H1 (cell line): Measurements from ENCODE around the gene PRSS50. TPM values are rescaled to one million over a fixed set of nuclear protein-coding genes. Genes with fewer than 3 reads are reported as not detected.

Experiments used
- CTCF ChIA-PET: fragments of 300-600 bp; sonication (Branson Sonifier 250); formaldehyde crosslinking; loops from one replicate; lab custom pipeline; 2021; ENCODE audit not compliant: partially characterized antibody; lab: Charles Lee
- POLR2A ChIA-PET: fragments of 300-600 bp; sonication (Branson Sonifier 250); formaldehyde crosslinking; loops from one replicate; lab custom pipeline; 2021; ENCODE audit warnings: inconsistent platforms; ENCODE audit not compliant: partially characterized antibody; lab: Charles Lee
- DNase-seq, 2 experiments: peaks; one replicate each; pipeline versions ENCODE4 v3.0.0 to v3.0.0-alpha.2; 2010 to 2022; ENCODE audit warnings: low spot score in 2 of 2, low read depth in 1 of 2, mixed read lengths in 1 of 2
- FAIRE-seq: peaks from 2 replicates; lab custom pipeline; 2011; peaks lifted over from hg19 to GRCh38; lab: Jason Lieb, UNC
- H2AFZ ChIP-seq: 2 replicates; pipeline ENCODE4 v1.8.1; 2012; ENCODE audit warnings: low read length, inconsistent platforms
- H2AK5ac ChIP-seq: 2 replicates; pipeline ENCODE4 v1.6.1; 2013; ENCODE audit warnings: low read depth, low read length
- H2BK120ac ChIP-seq: replicated peaks from 2 replicates; pipeline ENCODE3; 2013; ENCODE audit warnings: low read depth, low read length, inconsistent platforms
- H2BK12ac ChIP-seq: 2 replicates; pipeline ENCODE4 v1.6.1; 2013; ENCODE audit warnings: low read depth, low read length
- H2BK15ac ChIP-seq: 2 replicates; pipeline ENCODE4 v1.6.1; 2013; ENCODE audit warnings: low read length
- H2BK20ac ChIP-seq: 2 replicates; pipeline ENCODE4 v1.6.1; 2013; ENCODE audit warnings: low read length
- H2BK5ac ChIP-seq: 2 replicates; pipeline ENCODE4 v1.6.1; 2013; ENCODE audit warnings: low read depth, low read length
- H3K14ac ChIP-seq: 2 replicates; pipeline ENCODE4 v1.6.1; 2013; ENCODE audit warnings: inconsistent platforms; ENCODE audit not compliant: insufficient read length
- H3K18ac ChIP-seq: 2 replicates; pipeline ENCODE4 v1.6.1; 2013; ENCODE audit warnings: low read length; ENCODE audit errors: extremely low read depth
- H3K23ac ChIP-seq: 2 replicates; pipeline ENCODE4 v1.6.1; 2013; ENCODE audit warnings: inconsistent platforms; ENCODE audit not compliant: insufficient read length
- H3K23me2 ChIP-seq: 2 replicates; pipeline ENCODE4 v1.6.1; 2013; ENCODE audit warnings: low read depth, low read length
- H3K27ac ChIP-seq: 2 replicates; pipeline ENCODE4 v1.6.1; 2011; ENCODE audit warnings: low read depth, low read length, inconsistent platforms
- H3K27me3 ChIP-seq, 4 experiments: replicated peaks in 1 of 4; 1 replicate in 1 of 4; 2 replicates in 3 of 4; pipeline versions ENCODE4 v1.6.1 to v1.8.1; 2011 to 2013; ENCODE audit warnings: low read length in 3 of 4, mild to moderate bottlenecking in 3 of 4, inconsistent platforms in 2 of 4, mixed read lengths in 2 of 4, moderate library complexity in 1 of 4; ENCODE audit not compliant: control insufficient read depth in 3 of 4, insufficient read depth in 3 of 4; ENCODE audit errors: extremely low read depth in 1 of 4
- H3K36me3 ChIP-seq, 4 experiments: 2 replicates each; pipeline versions ENCODE4 v1.6.1 to v1.8.1; 2011 to 2013; ENCODE audit warnings: mild to moderate bottlenecking in 4 of 4, low read length in 3 of 4, moderate library complexity in 2 of 4, control low read depth in 1 of 4, inconsistent platforms in 1 of 4; ENCODE audit not compliant: insufficient read depth in 4 of 4, control insufficient read depth in 2 of 4
- H3K4ac ChIP-seq: replicated peaks from 2 replicates; pipeline ENCODE3; 2013; ENCODE audit warnings: low read length, low read depth, mixed read lengths, inconsistent platforms; ENCODE audit not compliant: insufficient read length
- H3K4me1 ChIP-seq, 4 experiments: replicated peaks in 1 of 4; 1 replicate in 1 of 4; 2 replicates in 3 of 4; pipeline versions ENCODE4 v1.6.1 to v1.8.1; 2011 to 2013; ENCODE audit warnings: low read length in 3 of 4, inconsistent platforms in 2 of 4, mixed read lengths in 1 of 4; ENCODE audit not compliant: insufficient read depth in 4 of 4, control insufficient read depth in 3 of 4
- H3K4me2 ChIP-seq, 2 experiments: 2 replicates each; pipeline versions ENCODE4 v1.6.1 to v1.8.1; 2011 to 2013; ENCODE audit warnings: low read depth in 2 of 2, low read length in 2 of 2, control low read depth in 1 of 2, inconsistent platforms in 1 of 2, mild to moderate bottlenecking in 1 of 2; ENCODE audit not compliant: insufficient read depth in 1 of 2
- H3K4me3 ChIP-seq, 4 experiments: fragments of 200-600, 300-600 bp in 1 of 4; sonication (generic), shearing (Covaris generic), sonication (Bioruptor Twin) in 1 of 4; 2 replicates each; pipeline versions ENCODE4 v1.5.1 to v1.8.1; 2011 to 2016; ENCODE audit warnings: low read length in 4 of 4, low read depth in 3 of 4, control low read depth in 2 of 4, inconsistent platforms in 2 of 4, mild to moderate bottlenecking in 2 of 4, mixed read lengths in 1 of 4, moderate library complexity in 1 of 4; ENCODE audit not compliant: insufficient read depth in 2 of 4; ENCODE audit errors: extremely low read depth in 1 of 4
- H3K56ac ChIP-seq: replicated peaks from 2 replicates; pipeline ENCODE3; 2013; ENCODE audit warnings: low read depth, mild to moderate bottlenecking, mixed read lengths, low read length, inconsistent platforms; ENCODE audit not compliant: insufficient read length
- H3K79me1 ChIP-seq: 2 replicates; pipeline ENCODE4 v1.6.1; 2013; ENCODE audit warnings: low read depth, low read length, control low read depth
- H3K79me2 ChIP-seq, 2 experiments: 2 replicates each; pipeline versions ENCODE4 v1.6.1 to v1.8.1; 2012 to 2013; ENCODE audit warnings: low read length in 2 of 2, mild to moderate bottlenecking in 2 of 2, inconsistent platforms in 1 of 2; ENCODE audit not compliant: insufficient read depth in 2 of 2, control insufficient read depth in 1 of 2
- H3K9ac ChIP-seq, 4 experiments: replicated peaks in 1 of 4; 1 replicate in 1 of 4; 2 replicates in 3 of 4; pipeline versions ENCODE4 v1.6.1 to v1.8.1; 2011 to 2013; ENCODE audit warnings: low read depth in 3 of 4, low read length in 3 of 4, control low read depth in 2 of 4, mild to moderate bottlenecking in 2 of 4, moderate library complexity in 2 of 4, inconsistent platforms in 1 of 4; ENCODE audit errors: extremely low read depth in 1 of 4
- H3K9me3 ChIP-seq, 2 experiments: 2 replicates each; pipeline versions ENCODE4 v1.6.1 to v1.8.1; 2012 to 2013; ENCODE audit warnings: mild to moderate bottlenecking in 2 of 2, moderate library complexity in 2 of 2, control low read depth in 1 of 2, inconsistent platforms in 1 of 2, low read depth in 1 of 2, low read length in 1 of 2, mixed read lengths in 1 of 2; ENCODE audit not compliant: insufficient read depth in 2 of 2
- H4K20me1 ChIP-seq, 2 experiments: replicated peaks in 1 of 2; 2 replicates each; pipeline versions ENCODE3 to v1.8.1; 2011 to 2013; ENCODE audit warnings: inconsistent platforms in 2 of 2, low read length in 2 of 2, mild to moderate bottlenecking in 1 of 2; ENCODE audit not compliant: insufficient read depth in 2 of 2, control insufficient read depth in 1 of 2
- H4K5ac ChIP-seq: 2 replicates; pipeline ENCODE4 v1.6.1; 2013; ENCODE audit warnings: low read length, low read depth, mixed read lengths, inconsistent platforms; ENCODE audit not compliant: insufficient read length
- H4K8ac ChIP-seq: 2 replicates; pipeline ENCODE4 v1.8.0; 2013; ENCODE audit warnings: mild to moderate bottlenecking, moderate library complexity, low read length, inconsistent platforms; ENCODE audit not compliant: insufficient read depth; ENCODE audit errors: extremely low read depth
- H4K91ac ChIP-seq: replicated peaks from 2 replicates; pipeline ENCODE3; 2013; ENCODE audit warnings: low read length, mixed read lengths, inconsistent platforms; ENCODE audit not compliant: insufficient read length
- BCL11A ChIP-seq, 2 experiments: IDR thresholded peaks; one replicate each; pipeline ENCODE4 v1.6.1; 2011; ENCODE audit warnings: low read depth in 2 of 2, low read length in 2 of 2, mild to moderate bottlenecking in 2 of 2
- CBX8 ChIP-seq: fragments of 300-800, 300-1000 bp; sonication (generic); IDR thresholded peaks from 2 replicates; pipeline ENCODE4 v1.7.1; 2016; ENCODE audit warnings: low read depth, low read length, borderline replicate concordance
- CHD2 ChIP-seq: IDR thresholded peaks from 2 replicates; pipeline ENCODE4 v1.6.1; 2012; ENCODE audit warnings: low read length, improper control_type of control experiment
- EP300 ChIP-seq, 2 experiments: IDR thresholded peaks; 1 replicate in 1 of 2; 2 replicates in 1 of 2; pipeline ENCODE4 v1.6.1; 2011 to 2012; ENCODE audit warnings: low read depth in 2 of 2, low read length in 2 of 2, mild to moderate bottlenecking in 2 of 2, borderline replicate concordance in 1 of 2, inconsistent platforms in 1 of 2, moderate library complexity in 1 of 2
- EZH2 ChIP-seq: fragments of 200-600 bp; sonication (generic); IDR thresholded peaks from 2 replicates; pipeline ENCODE4 v1.7.1; 2012; ENCODE audit warnings: low read depth, mild to moderate bottlenecking, moderate library complexity, low read length, inconsistent platforms; ENCODE audit not compliant: severe bottlenecking
- KDM4A ChIP-seq: IDR thresholded peaks from one replicate; pipeline ENCODE4 v1.7.1; 2012; ENCODE audit warnings: low read depth, mild to moderate bottlenecking, moderate library complexity, low read length, inconsistent platforms; ENCODE audit not compliant: severe bottlenecking
- KDM5A ChIP-seq: fragments of 200-600 bp; IDR thresholded peaks from 2 replicates; pipeline ENCODE4 v1.7.1; 2012; ENCODE audit warnings: mild to moderate bottlenecking, low read length, inconsistent platforms, mixed read lengths
- MAFK ChIP-seq: IDR thresholded peaks from 2 replicates; pipeline ENCODE4 v1.6.1; 2012; ENCODE audit warnings: low read depth, mild to moderate bottlenecking, improper control_type of control experiment, low read length
- RAD21 ChIP-seq, 2 experiments: IDR thresholded peaks in 1 of 2; conservative IDR thresholded peaks in 1 of 2; 2 replicates each; pipeline ENCODE4 v1.6.1; 2011; ENCODE audit warnings: low read depth in 2 of 2, low read length in 2 of 2, improper control_type of control experiment in 1 of 2, inconsistent platforms in 1 of 2, mild to moderate bottlenecking in 1 of 2, moderate library complexity in 1 of 2
- RNF2 ChIP-seq: fragments of 200-900, 300-1000 bp; sonication (generic); IDR thresholded peaks from 2 replicates; pipeline ENCODE4 v1.7.1; 2016; ENCODE audit warnings: borderline replicate concordance, low read depth, mild to moderate bottlenecking, antibody characterized with exemption, low read length; ENCODE audit not compliant: poor library complexity, severe bottlenecking; ENCODE audit errors: missing control alignments
- SP4 ChIP-seq: IDR thresholded peaks from 2 replicates; pipeline ENCODE4 v1.6.1; 2012; ENCODE audit warnings: low read length, inconsistent platforms
- TAF1 ChIP-seq: IDR thresholded peaks from 2 replicates; pipeline ENCODE4 v1.6.1; 2011; ENCODE audit warnings: mild to moderate bottlenecking, low read depth, low read length
- TCF12 ChIP-seq: IDR thresholded peaks from 2 replicates; pipeline ENCODE4 v1.6.1; 2011; ENCODE audit warnings: low read depth, mild to moderate bottlenecking, low read length
- TEAD4 ChIP-seq: IDR thresholded peaks from 2 replicates; pipeline ENCODE4 v1.6.1; 2012; ENCODE audit warnings: low read depth, low read length, inconsistent platforms, mixed read lengths
- WGBS, 2 experiments: shearing (Covaris generic) in 1 of 2; methylation state at CpG; one replicate each; pipeline versions ENCODE4 v1.1.6 to v1.1.7; 2013 to 2015; ENCODE audit warnings: low lambda C conversion rate in 2 of 2, mixed read lengths in 2 of 2, inconsistent platforms in 1 of 2, low coverage in 1 of 2, missing lambda C conversion rate in 1 of 2; ENCODE audit not compliant: insufficient replicate concordance in 2 of 2, insufficient coverage in 1 of 2, insufficient read length in 1 of 2; ENCODE audit errors: extremely low coverage in 1 of 2, missing lambda C conversion rate in 1 of 2; 5-methylcytosine and 5-hydroxymethylcytosine counted together
- polyA plus RNA-seq, 7 experiments: library from polyadenylated mRNA; depleted of rRNA in 3 of 7; stranded (reverse) in 5 of 7; unstranded in 2 of 7; fragments of >200 nt in 5 of 7; fragments of 200-250 nt in 2 of 7; gene quantifications; 1 replicate in 5 of 7; 2 replicates in 1 of 7; 4 replicates in 1 of 7; pipeline versions ENCODE4 v1.2.1 to v1.2.3, GENCODE V29; 2011 to 2013; ENCODE audit warnings: missing spikeins in 2 of 7, mixed read lengths in 2 of 7
- total RNA-seq: library from RNA; stranded (reverse); fragmentation: NEBNext Ultra II Directional; extraction: Animal tissue kit (Norgen Biotek cat#: 25700); gene quantifications from 2 replicates; pipeline ENCODE4 v1.2.1, GENCODE V29; 2021

The PRSS50 gene
- total and polyA plus RNA-seq, 2 of the 8 experiments (the other 6 are each of a cell fraction or from before 2014, with no cell fraction given), result 0.47 to 0.71 TPM

DNA sequence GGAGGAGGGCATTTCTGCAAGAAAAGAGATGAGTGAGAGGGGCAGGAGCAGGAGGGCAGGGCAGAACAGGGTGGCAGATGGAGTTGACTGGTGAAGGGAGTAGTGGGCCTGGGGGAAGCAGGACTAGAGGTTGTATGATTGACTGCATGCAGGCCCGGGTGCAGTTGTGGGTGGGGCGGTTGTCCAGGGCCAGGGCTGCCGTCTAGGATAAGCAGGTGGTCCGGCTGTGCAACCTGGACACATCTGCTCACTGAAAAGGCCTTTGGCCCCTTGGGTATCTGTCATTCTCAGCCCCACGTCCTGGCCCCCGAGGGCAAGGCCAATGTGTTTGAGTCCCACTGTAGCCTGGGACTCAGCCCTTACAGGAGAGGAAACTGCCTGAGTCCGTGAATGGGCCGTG is 49.6 kb downstream of the PRSS50 start:
- no peaks in the 10 kb centered on the region for H3K23me2 ChIP-seq
- H3K9me3 ChIP-seq, result no peaks in the 10 kb centered on the region
- H3K79me1 ChIP-seq, result no peaks in the 10 kb centered on the region
- H3K4me3 ChIP-seq, result no peak overlapping the region
- H2BK12ac ChIP-seq, result no peak overlapping the region
- no peaks in the 10 kb centered on the region for H3K79me2 ChIP-seq
- ChIA-PET CTCF (interaction anchor here (1.3 kb wide), 1 partner anchor 12 kb away, joined by 4 read pairs; no protein-coding TSS in a partner anchor), POLR2A (no interaction called here)
- WGBS, 2 experiments, result 78% methylated on average over 8 of the region's 8 CpGs; no CpG with 5 or more reads in 1 of the 2 experiments
- H3K27ac ChIP-seq, result no peak overlapping the region
- no peak overlapping the region for H2BK20ac ChIP-seq
- H2BK120ac ChIP-seq, result no peak overlapping the region
- no peaks in the 10 kb centered on the region; a peak in 1 of 7 replicates for H3K27me3 ChIP-seq
- no peak overlapping the region for H3K56ac ChIP-seq
- no peak overlapping the region for H2AFZ ChIP-seq
- no peak overlapping the region for H3K23ac ChIP-seq
- DNase-seq (no peak), FAIRE-seq (no peak)
- no peak overlapping the region for H3K18ac ChIP-seq
- no peak overlapping the region for H3K4ac ChIP-seq
- no peak overlapping the region for H2BK15ac ChIP-seq
- no peak overlapping the region for H2AK5ac ChIP-seq
- H4K5ac ChIP-seq, result no peak overlapping the region
- H4K8ac ChIP-seq, result no peak overlapping the region
- peaks cover 0 to 5% (median 2%) of the 10 kb centered on the region in 4 experiments; a peak in 5 of 7 replicates for H3K4me1 ChIP-seq
- H4K20me1 ChIP-seq, result no peaks in the 10 kb centered on the region
- no peak overlapping the region for H3K4me2 ChIP-seq
- no peaks in the 10 kb centered on the region for H3K36me3 ChIP-seq
- H4K91ac ChIP-seq, result no peak overlapping the region
- no peak overlapping the region for H3K9ac ChIP-seq
- H3K14ac ChIP-seq, result no peak overlapping the region
- H2BK5ac ChIP-seq, result no peak overlapping the region
- TF ChIP-seq KDM5A, result no peak
- no peak for TF ChIP-seq TEAD4
- TF ChIP-seq BCL11A (IDR thresholded peaks at IDR 0.05; ENCODE audit: low read depth in 2 of 2, low read length in 2 of 2), result no peak
- TF ChIP-seq CHD2, result no peak
- no peak for TF ChIP-seq EP300 (IDR thresholded peaks at IDR 0.05; ENCODE audit: borderline replicate concordance in 1 of 2, low read depth in 2 of 2, low read length in 2 of 2)
- TF ChIP-seq TCF12, result no peak
- no peak for TF ChIP-seq CBX8
- TF ChIP-seq KDM4A, result no peak
- TF ChIP-seq SP4, result no peak
- TF ChIP-seq EZH2, result no peak
- no peak for TF ChIP-seq MAFK
- TF ChIP-seq RNF2, result no peak
- TF ChIP-seq TAF1, result no peak
- TF ChIP-seq RAD21 (IDR thresholded peaks at IDR 0.05 in 1 of 2, conservative IDR thresholded peaks at IDR 0.05 in 1 of 2; ENCODE audit: low read depth in 2 of 2, low read length in 2 of 2), result no peak
